Erythroblast (primary cell): ENCODE data around the gene HLF.

Source experiments
- DNase-seq, 2 experiments: peaks; one replicate each; lab custom pipeline; 2025; lab: John Stamatoyannopoulos, UW
- GATA1 ChIP-seq: IDR thresholded peaks from 2 replicates; pipeline ENCODE4 v1.6.1; 2011; ENCODE audit warnings: low read depth, mild to moderate bottlenecking, control low read depth, low read length, moderate library complexity
- POLR2A ChIP-seq: IDR thresholded peaks from 2 replicates; pipeline ENCODE4 v1.6.1; 2011; ENCODE audit warnings: mild to moderate bottlenecking, low read length

Gene HLF

GRCh38 chr17:55264645-55265298 lies at the start of gene HLF:
TSS of gene HLF (plus strand) at chr17:55264960. CDS start at chr17:55265485, 525 bp downstream.
- TF ChIP-seq POLR2A (no peak), GATA1 (no peak)
- peak; percentile 87 to 92 for DNase-seq

GRCh38 chr17:55215711-55216110 lies 49.0 kb upstream of the HLF start:
- TF ChIP-seq GATA1 (no peak), POLR2A (no peak)
- DNase-seq = no peak

- DNase-seq = no peak
Measured at GRCh38 chr17:55216888-55217287, 47.9 kb upstream of the HLF start.

GRCh38 chr17:55219459-55219858 lies 45.3 kb upstream of the HLF start:
- DNase-seq = no peak
- no peak for TF ChIP-seq GATA1
- TF ChIP-seq POLR2A = no peak

More at GRCh38 chr17:55216888-55217287, 47.9 kb upstream of the HLF start:
- TF ChIP-seq GATA1 (no peak), POLR2A (no peak)

- no peak for DNase-seq
- no peak for TF ChIP-seq GATA1
- no peak for TF ChIP-seq POLR2A
Measured at GRCh38 chr17:55219934-55220333, 44.8 kb upstream of the HLF start.

- DNase-seq = no peak
- no peak for TF ChIP-seq POLR2A
- TF ChIP-seq GATA1 = no peak
Measured at GRCh38 chr17:55223524-55223923, 41.2 kb upstream of the HLF start.

GRCh38 chr17:55224746-55225145 lies 40.0 kb upstream of the HLF start:
- TF ChIP-seq POLR2A = no peak
- no peak for TF ChIP-seq GATA1
- DNase-seq = no peak

- TF ChIP-seq GATA1 = no peak
- no peak for TF ChIP-seq POLR2A
- no peak for DNase-seq
Measured at GRCh38 chr17:55225237-55225636, 39.5 kb upstream of the HLF start.

- TF ChIP-seq GATA1 (no peak), POLR2A (no peak)
- DNase-seq = no peak
Measured at GRCh38 chr17:55228683-55229192, 36.0 kb upstream of the HLF start.

- no peak for DNase-seq
- TF ChIP-seq GATA1 = no peak
- no peak for TF ChIP-seq POLR2A
Measured at GRCh38 chr17:55229276-55229675, 35.5 kb upstream of the HLF start.

GRCh38 chr17:55230716-55231115 lies 34.0 kb upstream of the HLF start:
- TF ChIP-seq GATA1 (no peak), POLR2A (no peak)
- DNase-seq = no peak

GRCh38 chr17:55233840-55234239 lies 30.9 kb upstream of the HLF start:
- DNase-seq = no peak

GRCh38 chr17:55236316-55236715 lies 28.4 kb upstream of the HLF start:
- no peak for DNase-seq
- TF ChIP-seq GATA1 (no peak), POLR2A (no peak)

More at GRCh38 chr17:55233840-55234239, 30.9 kb upstream of the HLF start:
- TF ChIP-seq GATA1 (no peak), POLR2A (no peak)

GRCh38 chr17:55237268-55237667 lies 27.5 kb upstream of the HLF start:
- DNase-seq = peak in 1 of 2 experiments; percentile 24
- TF ChIP-seq GATA1 = no peak
- TF ChIP-seq POLR2A = no peak

- TF ChIP-seq GATA1 = no peak
- TF ChIP-seq POLR2A = no peak
- DNase-seq = no peak
Measured at GRCh38 chr17:55237841-55238178, 26.9 kb upstream of the HLF start.
